Breast epithelium (tissue), 3 donors: ENCODE measurements around the gene DYNC1H1.

Experiments used
- POLR2A ChIP-seq: fragments of 450-650 bp; IDR thresholded peaks from one replicate; pipeline ENCODE4 v1.6.1; 2016; ENCODE audit warnings: antibody characterized with exemption, mild to moderate bottlenecking, moderate library complexity
- POLR2AphosphoS5 ChIP-seq, 3 donors: sonication (generic); formaldehyde crosslinking; IDR thresholded peaks; one replicate each; pipeline ENCODE4 v1.6.1; 2017; ENCODE audit warnings: antibody characterized with exemption in 3 of 3
- TF ChIP-seq, protein P1 (sequence below), 3 donors: fragments of 450-650 bp; IDR thresholded peaks; one replicate each; pipeline ENCODE4 v1.5.1; 2016 to 2017; ENCODE audit warnings: antibody characterized with exemption in 3 of 3, mild to moderate bottlenecking in 3 of 3, moderate library complexity in 3 of 3

DNA sequence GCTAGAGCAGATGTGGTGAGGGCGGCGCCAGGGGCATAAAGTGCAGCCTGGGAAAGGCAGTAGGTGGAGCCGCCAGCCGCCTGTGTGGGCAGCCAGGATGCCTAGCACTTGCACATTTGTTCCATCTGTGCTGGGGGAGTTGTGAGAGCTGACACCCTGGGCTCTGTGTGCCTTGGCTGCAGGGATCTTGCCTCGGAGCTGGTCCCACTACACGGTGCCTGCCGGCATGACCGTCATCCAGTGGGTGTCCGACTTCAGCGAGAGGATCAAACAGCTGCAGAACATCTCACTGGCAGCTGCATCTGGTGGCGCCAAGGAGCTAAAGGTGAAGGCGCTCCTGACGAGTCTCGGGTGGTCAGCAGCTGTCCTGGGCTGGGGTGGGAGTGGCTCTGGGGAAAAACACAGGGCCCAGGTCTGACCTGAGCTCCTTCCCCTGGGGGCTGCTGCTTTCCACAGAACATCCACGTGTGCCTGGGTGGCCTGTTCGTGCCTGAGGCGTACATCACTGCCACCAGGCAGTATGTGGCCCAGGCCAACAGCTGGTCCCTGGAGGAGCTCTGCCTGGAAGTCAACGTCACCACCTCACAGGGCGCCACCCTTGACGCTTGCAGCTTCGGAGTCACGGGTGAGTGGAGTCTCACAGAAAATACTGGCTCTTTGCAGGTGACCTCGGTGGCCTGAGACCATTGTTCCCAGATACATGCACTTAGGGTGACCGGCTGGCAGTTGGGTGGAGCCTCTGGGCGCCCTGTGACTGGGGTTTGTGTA, 85.1 kb downstream of the DYNC1H1 start:
- TF ChIP-seq POLR2AphosphoS5 (IDR thresholded peaks at IDR 0.05) (no peak), POLR2A (no peak)
- TF ChIP-seq, protein P1, sequence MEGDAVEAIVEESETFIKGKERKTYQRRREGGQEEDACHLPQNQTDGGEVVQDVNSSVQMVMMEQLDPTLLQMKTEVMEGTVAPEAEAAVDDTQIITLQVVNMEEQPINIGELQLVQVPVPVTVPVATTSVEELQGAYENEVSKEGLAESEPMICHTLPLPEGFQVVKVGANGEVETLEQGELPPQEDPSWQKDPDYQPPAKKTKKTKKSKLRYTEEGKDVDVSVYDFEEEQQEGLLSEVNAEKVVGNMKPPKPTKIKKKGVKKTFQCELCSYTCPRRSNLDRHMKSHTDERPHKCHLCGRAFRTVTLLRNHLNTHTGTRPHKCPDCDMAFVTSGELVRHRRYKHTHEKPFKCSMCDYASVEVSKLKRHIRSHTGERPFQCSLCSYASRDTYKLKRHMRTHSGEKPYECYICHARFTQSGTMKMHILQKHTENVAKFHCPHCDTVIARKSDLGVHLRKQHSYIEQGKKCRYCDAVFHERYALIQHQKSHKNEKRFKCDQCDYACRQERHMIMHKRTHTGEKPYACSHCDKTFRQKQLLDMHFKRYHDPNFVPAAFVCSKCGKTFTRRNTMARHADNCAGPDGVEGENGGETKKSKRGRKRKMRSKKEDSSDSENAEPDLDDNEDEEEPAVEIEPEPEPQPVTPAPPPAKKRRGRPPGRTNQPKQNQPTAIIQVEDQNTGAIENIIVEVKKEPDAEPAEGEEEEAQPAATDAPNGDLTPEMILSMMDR (IDR thresholded peaks at IDR 0.05) = no peak
